ENCODE results near the gene KRTAP1-4. TPM values are rescaled to one million over a fixed set of nuclear protein-coding genes. Genes with fewer than 3 reads are reported as not detected.

Gene KRTAP1-4
- total and polyA plus RNA-seq, 2 of the 4 experiments (the other 2 are of a cell fraction), result not detected

DNA sequence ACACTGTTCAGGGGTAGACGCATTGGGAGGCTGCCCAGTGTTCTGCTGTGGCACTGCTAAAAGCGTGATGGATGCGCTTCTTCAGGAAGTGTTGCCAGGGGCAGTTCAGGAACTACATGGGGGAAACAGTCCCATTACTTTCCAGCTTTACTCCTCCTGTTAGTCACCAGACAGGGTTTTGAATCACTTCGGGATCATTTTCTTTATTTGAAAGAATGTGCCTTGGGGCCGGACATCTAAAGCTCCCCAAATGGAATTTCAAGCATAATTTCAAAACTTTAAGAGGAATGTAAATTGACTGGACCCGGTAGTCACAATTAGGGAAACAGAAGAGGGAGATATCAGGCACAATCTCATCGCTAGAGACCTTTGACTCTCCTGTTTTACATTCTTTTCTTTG lies 18.4 kb upstream of the KRTAP1-4 start:
- H2BK120ac ChIP-seq (ENCODE audit: low read depth, low read length), result peak overlapping the region; percentile 88
- peak overlapping the region; percentile 33 to 76; a peak in 3 of 4 replicates for H4K8ac ChIP-seq (ENCODE audit: low read depth in 2 of 2, low read length in 2 of 2)
- peak overlapping the region; percentile 94; the same call in 1 of the 2 replicates for H4K5ac ChIP-seq (ENCODE audit: low read depth, low read length)
- ATAC-seq (ENCODE audit: low read depth) (peak; percentile 80), DNase-seq (peak; percentile 60)
- no peak overlapping the region for H3K4me3 ChIP-seq (ENCODE audit: insufficient read depth, low read depth, low read length)
- H3K27ac ChIP-seq (ENCODE audit: insufficient read depth, low read length), result peak overlapping the region; percentile 69
- intact Hi-C loops (cut with micrococcal nuclease) (no loop called here), dilution Hi-C loops (cut with HindIII; ENCODE audit: low sequenced_read_pairs, unreplicated experiment) (no loop called here), in situ Hi-C loops (cut with MboI; ENCODE audit: low sequenced_read_pairs) (no loop called here)
- no CpG with 5 or more reads among the region's 7 CpGs for WGBS, 2 experiments (ENCODE audit: extremely low coverage in 2 of 2, insufficient read length in 1 of 2)
- peak overlapping the region; percentile 83 for H3K14ac ChIP-seq (replicated peaks; ENCODE audit: low read depth, low read length)
- peak overlapping the region; percentile 97 for H3K18ac ChIP-seq (ENCODE audit: low read depth, low read length)
- H2AK5ac ChIP-seq (ENCODE audit: low read depth, low read length), result peak overlapping the region; percentile 84
- H2BK15ac ChIP-seq (ENCODE audit: low read depth, low read length), result peak overlapping the region; percentile 55; the same call in 2 of the 3 replicates
- H3K9me3 ChIP-seq (ENCODE audit: control insufficient read depth, insufficient read depth, low read length), result no peaks in the 10 kb centered on the region
- H4K91ac ChIP-seq (ENCODE audit: insufficient read depth, low read depth, low read length), result peak overlapping the region; percentile 85
- no peak overlapping the region for H3K9ac ChIP-seq (ENCODE audit: low read depth, low read length)
- no peaks in the 10 kb centered on the region for H3K36me3 ChIP-seq (ENCODE audit: control insufficient read depth, insufficient read depth, low read length)
- H2BK5ac ChIP-seq (ENCODE audit: low read depth, low read length, poor library complexity, severe bottlenecking), result peak overlapping the region; percentile 82
- H3K4me1 ChIP-seq (ENCODE audit: control insufficient read depth, insufficient read depth, low read length), result peaks cover 5% of the 10 kb centered on the region
- no peak for TF ChIP-seq RCOR1 (IDR thresholded peaks at IDR 0.05; ENCODE audit: insufficient replicate concordance, low read length)
- 0 out of 2 replicates have a peak, but pooled peaks have one; percentile 1 for TF ChIP-seq RAD21 (IDR thresholded peaks at IDR 0.05; ENCODE audit: low read length)
- TF ChIP-seq, protein P1, sequence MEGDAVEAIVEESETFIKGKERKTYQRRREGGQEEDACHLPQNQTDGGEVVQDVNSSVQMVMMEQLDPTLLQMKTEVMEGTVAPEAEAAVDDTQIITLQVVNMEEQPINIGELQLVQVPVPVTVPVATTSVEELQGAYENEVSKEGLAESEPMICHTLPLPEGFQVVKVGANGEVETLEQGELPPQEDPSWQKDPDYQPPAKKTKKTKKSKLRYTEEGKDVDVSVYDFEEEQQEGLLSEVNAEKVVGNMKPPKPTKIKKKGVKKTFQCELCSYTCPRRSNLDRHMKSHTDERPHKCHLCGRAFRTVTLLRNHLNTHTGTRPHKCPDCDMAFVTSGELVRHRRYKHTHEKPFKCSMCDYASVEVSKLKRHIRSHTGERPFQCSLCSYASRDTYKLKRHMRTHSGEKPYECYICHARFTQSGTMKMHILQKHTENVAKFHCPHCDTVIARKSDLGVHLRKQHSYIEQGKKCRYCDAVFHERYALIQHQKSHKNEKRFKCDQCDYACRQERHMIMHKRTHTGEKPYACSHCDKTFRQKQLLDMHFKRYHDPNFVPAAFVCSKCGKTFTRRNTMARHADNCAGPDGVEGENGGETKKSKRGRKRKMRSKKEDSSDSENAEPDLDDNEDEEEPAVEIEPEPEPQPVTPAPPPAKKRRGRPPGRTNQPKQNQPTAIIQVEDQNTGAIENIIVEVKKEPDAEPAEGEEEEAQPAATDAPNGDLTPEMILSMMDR (conservative IDR thresholded peaks at IDR 0.05; ENCODE audit: low read depth, low read length), result no peak
- peak; percentile 43; the same call in 1 of the 2 replicates for TF ChIP-seq BHLHE40 (IDR thresholded peaks at IDR 0.05; ENCODE audit: low read depth, low read length)
- no peak for TF ChIP-seq POLR2A (IDR thresholded peaks at IDR 0.05; ENCODE audit: low read depth, low read length)
- TF ChIP-seq CHD1 (IDR thresholded peaks at IDR 0.05; ENCODE audit: low read depth, low read length), result no peak
- no peak for TF ChIP-seq NFE2L2 (IDR thresholded peaks at IDR 0.05; ENCODE audit: low read depth, low read length)
- peak; percentile 19; the same call in 1 of the 2 replicates for TF ChIP-seq FOS (IDR thresholded peaks at IDR 0.05; ENCODE audit: low read depth, low read length)
- no peak for TF ChIP-seq SMC3 (IDR thresholded peaks at IDR 0.05; ENCODE audit: low read depth, low read length)
- no peak for TF ChIP-seq MAZ (IDR thresholded peaks at IDR 0.05; ENCODE audit: borderline replicate concordance, low read depth, low read length)
- TF ChIP-seq, protein P2, sequence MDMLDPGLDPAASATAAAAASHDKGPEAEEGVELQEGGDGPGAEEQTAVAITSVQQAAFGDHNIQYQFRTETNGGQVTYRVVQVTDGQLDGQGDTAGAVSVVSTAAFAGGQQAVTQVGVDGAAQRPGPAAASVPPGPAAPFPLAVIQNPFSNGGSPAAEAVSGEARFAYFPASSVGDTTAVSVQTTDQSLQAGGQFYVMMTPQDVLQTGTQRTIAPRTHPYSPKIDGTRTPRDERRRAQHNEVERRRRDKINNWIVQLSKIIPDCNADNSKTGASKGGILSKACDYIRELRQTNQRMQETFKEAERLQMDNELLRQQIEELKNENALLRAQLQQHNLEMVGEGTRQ (IDR thresholded peaks at IDR 0.05; ENCODE audit: low read depth, low read length), result no peak
- TF ChIP-seq MXI1 (IDR thresholded peaks at IDR 0.05; ENCODE audit: borderline replicate concordance, low read depth, low read length), result no peak
- TF ChIP-seq CEBPB (IDR thresholded peaks at IDR 0.05; ENCODE audit: low read depth, low read length), result no peak
- no peak for TF ChIP-seq RFX5 (IDR thresholded peaks at IDR 0.05; ENCODE audit: low read depth, low read length)
- TF ChIP-seq MAFK (IDR thresholded peaks at IDR 0.05; ENCODE audit: low read depth, low read length), result no peak
- peaks cover 11% of the 10 kb centered on the region; the same call in 1 of the 2 replicates for H3K9me1 ChIP-seq (ENCODE audit: insufficient read depth, low read length)
- BruUV-seq (replicated peaks), result no TSS peak
- POLR2A ChIA-PET (ENCODE audit: unreplicated experiment), result interaction anchor here (1.0 kb wide), 1 partner anchor 11 kb away, joined by 5 read pairs; no protein-coding TSS in a partner anchor
- H3K56ac ChIP-seq (ENCODE audit: extremely low read depth, insufficient read depth, low read length), result peak overlapping the region; percentile 63
- H3K4ac ChIP-seq (ENCODE audit: low read depth, low read length), result peak overlapping the region; percentile 80
- H3K27me3 ChIP-seq (ENCODE audit: control insufficient read depth, insufficient read depth, low read length), result no peaks in the 10 kb centered on the region
- H3K23ac ChIP-seq (ENCODE audit: low read depth, low read length), result peak overlapping the region; percentile 57
- H2AFZ ChIP-seq (replicated peaks; ENCODE audit: low read length, poor library complexity), result peak overlapping the region; percentile 77
- peak overlapping the region; percentile 70 for H3K4me2 ChIP-seq (ENCODE audit: low read depth, low read length)
- no peak overlapping the region for H2AK9ac ChIP-seq (replicated peaks; ENCODE audit: low read depth, low read length, poor library complexity)
- no peaks in the 10 kb centered on the region for H4K20me1 ChIP-seq (ENCODE audit: insufficient read depth, low read length)
- H2BK20ac ChIP-seq (ENCODE audit: low read depth, low read length), result peak overlapping the region; percentile 93
- H3K79me1 ChIP-seq (ENCODE audit: low read depth in 1 of 2, low read length in 2 of 2), result no peaks in the 10 kb centered on the region
- CTCF ChIA-PET, result no interaction called here

All from IMR-90 (cell line).